ENCODE data around the gene EIF2AK3. TPM values are rescaled to one million over a fixed set of nuclear protein-coding genes. Genes with fewer than 3 reads are reported as not detected.

Gene EIF2AK3
- total and polyA plus RNA-seq, 10 of the 15 experiments (the other 5 are each of a cell fraction or from before 2014, with no cell fraction given): 5.0 to 44.7 (median 22.4) TPM

DNA sequence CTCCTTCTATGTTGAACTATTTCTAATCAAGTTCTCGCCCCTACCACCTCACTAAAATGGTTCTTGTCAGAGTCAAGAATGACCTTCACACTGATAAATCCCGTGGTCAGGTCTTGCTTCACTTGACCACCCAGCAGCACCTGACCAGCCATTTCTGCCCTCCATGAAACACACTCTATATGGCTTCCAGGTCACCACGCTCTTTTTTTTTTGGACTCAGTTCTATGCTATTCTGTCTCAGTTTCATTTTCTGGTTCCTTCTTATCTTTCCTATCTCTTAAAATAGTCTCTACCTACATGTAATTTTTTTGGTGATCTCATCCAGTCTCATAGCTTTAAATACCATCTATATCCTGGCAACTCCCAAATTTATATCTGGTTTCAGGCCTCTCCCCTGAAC lies 11.4 kb downstream of the EIF2AK3 start (continued):
- TF ChIP-seq MYC (IDR thresholded peaks at IDR 0.05; ENCODE audit: insufficient read depth, insufficient read length, insufficient replicate concordance, low read length, severe bottlenecking) (no peak), ZNF207 (IDR thresholded peaks at IDR 0.05; ENCODE audit: borderline replicate concordance) (no peak), CBFB (IDR thresholded peaks at IDR 0.05; ENCODE audit: low read depth) (no peak), BRCA1 (IDR thresholded peaks at IDR 0.05; ENCODE audit: low read depth, low read length) (no peak), SPI1 (IDR thresholded peaks at IDR 0.05; ENCODE audit: borderline replicate concordance, insufficient read depth, low read depth, low read length) (no peak), RUNX3 (IDR thresholded peaks at IDR 0.05; ENCODE audit: low read length) (peak; percentile 70), RELA (IDR thresholded peaks at IDR 0.05; ENCODE audit: borderline replicate concordance, partially characterized antibody) (no peak), ZZZ3 (IDR thresholded peaks at IDR 0.05; ENCODE audit: control insufficient read depth, insufficient read length, low read depth) (no peak), PAX8 (IDR thresholded peaks at IDR 0.05) (no peak), IKZF2 (IDR thresholded peaks at IDR 0.05) (peak in 1 of 2 experiments; percentile 9; a peak in 2 of 4 replicates), SUZ12 (IDR thresholded peaks at IDR 0.05; ENCODE audit: unreplicated experiment) (no peak), KAT2A (conservative IDR thresholded peaks at IDR 0.05; ENCODE audit: control insufficient read depth, low read depth, low read length) (no peak), CEBPB (IDR thresholded peaks at IDR 0.05; ENCODE audit: borderline replicate concordance in 1 of 2, low read depth in 2 of 2, low read length in 2 of 2) (no peak), ZNF274 (IDR thresholded peaks at IDR 0.05; ENCODE audit: insufficient read depth, insufficient read length) (no peak), ZBED1 (IDR thresholded peaks at IDR 0.05; ENCODE audit: borderline replicate concordance) (no peak; the same call in 1 of the 2 replicates), ZNF622 (IDR thresholded peaks at IDR 0.05) (no peak), BMI1 (IDR thresholded peaks at IDR 0.05; ENCODE audit: borderline replicate concordance) (no peak), ZNF24 (IDR thresholded peaks at IDR 0.05) (no peak), HCFC1 (IDR thresholded peaks at IDR 0.05; ENCODE audit: low read length) (no peak), RCOR1 (conservative IDR thresholded peaks at IDR 0.05; ENCODE audit: low read depth, low read length) (no peak), FOXM1 (IDR thresholded peaks at IDR 0.05; ENCODE audit: low read depth, low read length) (peak; percentile 69; the same call in 1 of the 2 replicates)
- TF ChIP-seq, protein P1, sequence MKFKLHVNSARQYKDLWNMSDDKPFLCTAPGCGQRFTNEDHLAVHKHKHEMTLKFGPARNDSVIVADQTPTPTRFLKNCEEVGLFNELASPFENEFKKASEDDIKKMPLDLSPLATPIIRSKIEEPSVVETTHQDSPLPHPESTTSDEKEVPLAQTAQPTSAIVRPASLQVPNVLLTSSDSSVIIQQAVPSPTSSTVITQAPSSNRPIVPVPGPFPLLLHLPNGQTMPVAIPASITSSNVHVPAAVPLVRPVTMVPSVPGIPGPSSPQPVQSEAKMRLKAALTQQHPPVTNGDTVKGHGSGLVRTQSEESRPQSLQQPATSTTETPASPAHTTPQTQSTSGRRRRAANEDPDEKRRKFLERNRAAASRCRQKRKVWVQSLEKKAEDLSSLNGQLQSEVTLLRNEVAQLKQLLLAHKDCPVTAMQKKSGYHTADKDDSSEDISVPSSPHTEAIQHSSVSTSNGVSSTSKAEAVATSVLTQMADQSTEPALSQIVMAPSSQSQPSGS (IDR thresholded peaks at IDR 0.05; ENCODE audit: low read length): peak; percentile 75
- TF ChIP-seq, protein P2, sequence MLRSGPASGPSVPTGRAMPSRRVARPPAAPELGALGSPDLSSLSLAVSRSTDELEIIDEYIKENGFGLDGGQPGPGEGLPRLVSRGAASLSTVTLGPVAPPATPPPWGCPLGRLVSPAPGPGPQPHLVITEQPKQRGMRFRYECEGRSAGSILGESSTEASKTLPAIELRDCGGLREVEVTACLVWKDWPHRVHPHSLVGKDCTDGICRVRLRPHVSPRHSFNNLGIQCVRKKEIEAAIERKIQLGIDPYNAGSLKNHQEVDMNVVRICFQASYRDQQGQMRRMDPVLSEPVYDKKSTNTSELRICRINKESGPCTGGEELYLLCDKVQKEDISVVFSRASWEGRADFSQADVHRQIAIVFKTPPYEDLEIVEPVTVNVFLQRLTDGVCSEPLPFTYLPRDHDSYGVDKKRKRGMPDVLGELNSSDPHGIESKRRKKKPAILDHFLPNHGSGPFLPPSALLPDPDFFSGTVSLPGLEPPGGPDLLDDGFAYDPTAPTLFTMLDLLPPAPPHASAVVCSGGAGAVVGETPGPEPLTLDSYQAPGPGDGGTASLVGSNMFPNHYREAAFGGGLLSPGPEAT (IDR thresholded peaks at IDR 0.05; ENCODE audit: low read depth): peak; percentile 27; the same call in 1 of the 2 replicates
- TF ChIP-seq, protein P3, sequence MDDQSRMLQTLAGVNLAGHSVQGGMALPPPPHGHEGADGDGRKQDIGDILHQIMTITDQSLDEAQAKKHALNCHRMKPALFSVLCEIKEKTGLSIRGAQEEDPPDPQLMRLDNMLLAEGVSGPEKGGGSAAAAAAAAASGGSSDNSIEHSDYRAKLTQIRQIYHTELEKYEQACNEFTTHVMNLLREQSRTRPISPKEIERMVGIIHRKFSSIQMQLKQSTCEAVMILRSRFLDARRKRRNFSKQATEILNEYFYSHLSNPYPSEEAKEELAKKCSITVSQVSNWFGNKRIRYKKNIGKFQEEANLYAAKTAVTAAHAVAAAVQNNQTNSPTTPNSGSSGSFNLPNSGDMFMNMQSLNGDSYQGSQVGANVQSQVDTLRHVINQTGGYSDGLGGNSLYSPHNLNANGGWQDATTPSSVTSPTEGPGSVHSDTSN (IDR thresholded peaks at IDR 0.05; ENCODE audit: insufficient replicate concordance, low read depth, low read length): no peak
- TF ChIP-seq, protein P4, sequence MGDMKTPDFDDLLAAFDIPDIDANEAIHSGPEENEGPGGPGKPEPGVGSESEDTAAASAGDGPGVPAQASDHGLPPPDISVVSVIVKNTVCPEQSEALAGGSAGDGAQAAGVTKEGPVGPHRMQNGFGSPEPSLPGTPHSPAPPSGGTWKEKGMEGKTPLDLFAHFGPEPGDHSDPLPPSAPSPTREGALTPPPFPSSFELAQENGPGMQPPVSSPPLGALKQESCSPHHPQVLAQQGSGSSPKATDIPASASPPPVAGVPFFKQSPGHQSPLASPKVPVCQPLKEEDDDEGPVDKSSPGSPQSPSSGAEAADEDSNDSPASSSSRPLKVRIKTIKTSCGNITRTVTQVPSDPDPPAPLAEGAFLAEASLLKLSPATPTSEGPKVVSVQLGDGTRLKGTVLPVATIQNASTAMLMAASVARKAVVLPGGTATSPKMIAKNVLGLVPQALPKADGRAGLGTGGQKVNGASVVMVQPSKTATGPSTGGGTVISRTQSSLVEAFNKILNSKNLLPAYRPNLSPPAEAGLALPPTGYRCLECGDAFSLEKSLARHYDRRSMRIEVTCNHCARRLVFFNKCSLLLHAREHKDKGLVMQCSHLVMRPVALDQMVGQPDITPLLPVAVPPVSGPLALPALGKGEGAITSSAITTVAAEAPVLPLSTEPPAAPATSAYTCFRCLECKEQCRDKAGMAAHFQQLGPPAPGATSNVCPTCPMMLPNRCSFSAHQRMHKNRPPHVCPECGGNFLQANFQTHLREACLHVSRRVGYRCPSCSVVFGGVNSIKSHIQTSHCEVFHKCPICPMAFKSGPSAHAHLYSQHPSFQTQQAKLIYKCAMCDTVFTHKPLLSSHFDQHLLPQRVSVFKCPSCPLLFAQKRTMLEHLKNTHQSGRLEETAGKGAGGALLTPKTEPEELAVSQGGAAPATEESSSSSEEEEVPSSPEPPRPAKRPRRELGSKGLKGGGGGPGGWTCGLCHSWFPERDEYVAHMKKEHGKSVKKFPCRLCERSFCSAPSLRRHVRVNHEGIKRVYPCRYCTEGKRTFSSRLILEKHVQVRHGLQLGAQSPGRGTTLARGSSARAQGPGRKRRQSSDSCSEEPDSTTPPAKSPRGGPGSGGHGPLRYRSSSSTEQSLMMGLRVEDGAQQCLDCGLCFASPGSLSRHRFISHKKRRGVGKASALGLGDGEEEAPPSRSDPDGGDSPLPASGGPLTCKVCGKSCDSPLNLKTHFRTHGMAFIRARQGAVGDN (IDR thresholded peaks at IDR 0.05): peak; percentile 73
